ENCODE results near the gene C4B. TPM values are rescaled to one million over a fixed set of nuclear protein-coding genes. Genes with fewer than 3 reads are reported as not detected.

C4B gene
- total RNA-seq, 1 experiment from 2014 or later = 6.3 TPM

DNA sequence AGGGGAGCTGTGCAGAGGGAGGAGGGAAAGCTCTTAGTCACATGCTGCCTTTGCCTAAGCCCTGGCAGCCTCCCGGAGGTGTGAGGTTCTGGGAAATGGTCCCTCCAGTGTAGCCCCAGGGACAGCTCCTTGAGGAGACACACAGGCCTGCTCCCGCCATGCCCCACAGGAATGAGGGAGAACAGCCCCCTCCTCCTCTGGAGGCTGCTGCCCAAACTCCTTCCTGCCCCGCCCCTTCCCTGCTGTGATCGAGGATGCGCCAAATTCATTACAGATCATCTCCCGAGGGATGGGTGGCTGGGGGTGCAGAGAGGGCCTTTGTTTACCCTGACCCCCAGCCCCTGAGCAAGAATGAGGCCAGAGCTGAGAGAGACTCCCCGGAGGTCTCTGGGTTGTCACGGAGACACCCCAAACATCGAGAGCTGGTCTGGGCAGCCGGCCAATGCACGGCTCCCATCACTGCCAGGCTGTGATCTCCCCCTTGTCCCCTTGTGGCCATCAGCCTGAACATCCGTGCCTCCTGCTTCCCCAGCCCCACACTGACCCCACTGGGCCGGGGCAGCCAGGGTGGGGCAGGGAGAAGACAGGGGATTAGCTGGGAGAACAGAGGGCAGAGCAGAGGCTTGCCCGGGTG lies 32.0 kb downstream of the C4B start:
- Histone ChIP-seq H3K4me2 (ENCODE audit: low read length) (peak overlapping the region; percentile 67), H4K20me1 (ENCODE audit: insufficient read depth) (no peaks in the 10 kb centered on the region), H3K9me3 (ENCODE audit: control insufficient read depth in 1 of 2, insufficient read depth in 1 of 2, low read depth in 1 of 2, low read length in 2 of 2) (no peaks in the 10 kb centered on the region), H3K9ac (ENCODE audit: low read length) (peak overlapping the region; percentile 28; the same call in 1 of the 2 replicates), H3K9me2 (ENCODE audit: insufficient read depth) (no peaks in the 10 kb centered on the region), H3K36me3 (ENCODE audit: control insufficient read depth in 1 of 2, insufficient read depth in 2 of 2, low read length in 2 of 2) (no peaks in the 10 kb centered on the region), H3K79me2 (ENCODE audit: insufficient read depth, low read length) (no peaks in the 10 kb centered on the region), H2AFZ (ENCODE audit: low read depth, low read length, poor library complexity, severe bottlenecking) (no peak overlapping the region), H3K4me3 (replicated peaks in 1 of 2; ENCODE audit: low read depth in 1 of 2, low read length in 2 of 2) (peak overlapping the region in 1 of 2 experiments; percentile 16; a peak in 1 of 4 replicates), H3K4me1 (ENCODE audit: control insufficient read depth in 1 of 2, insufficient read depth in 2 of 2, low read length in 2 of 2) (peaks cover 9 to 27% of the 10 kb centered on the region in 2 experiments), H3K27ac (ENCODE audit: low read depth, low read length) (no peak overlapping the region), H3K27me3 (ENCODE audit: insufficient read depth, low read length) (no peaks in the 10 kb centered on the region)
- TF ChIP-seq SP1 (IDR thresholded peaks at IDR 0.05; ENCODE audit: low read depth) (no peak), ZFX (IDR thresholded peaks at IDR 0.05) (no peak)
- intact Hi-C loops (cut with micrococcal nuclease) = no loop called here
- RAD21 ChIA-PET (ENCODE audit: low non-redundant PET in 1 of 2, low total read pairs in 2 of 2, uncharacterized antibody in 2 of 2, unreplicated experiment in 2 of 2) = no interaction called here
- POLR2A ChIA-PET = no interaction called here
- ATAC-seq (peak; percentile 26; the same call in 1 of the 2 replicates), DNase-seq (ENCODE audit: low read depth, low spot score) (no peak)
- BruUV-seq (replicated peaks) = no TSS peak
- CTCF ChIA-PET = no interaction called here

DNA sequence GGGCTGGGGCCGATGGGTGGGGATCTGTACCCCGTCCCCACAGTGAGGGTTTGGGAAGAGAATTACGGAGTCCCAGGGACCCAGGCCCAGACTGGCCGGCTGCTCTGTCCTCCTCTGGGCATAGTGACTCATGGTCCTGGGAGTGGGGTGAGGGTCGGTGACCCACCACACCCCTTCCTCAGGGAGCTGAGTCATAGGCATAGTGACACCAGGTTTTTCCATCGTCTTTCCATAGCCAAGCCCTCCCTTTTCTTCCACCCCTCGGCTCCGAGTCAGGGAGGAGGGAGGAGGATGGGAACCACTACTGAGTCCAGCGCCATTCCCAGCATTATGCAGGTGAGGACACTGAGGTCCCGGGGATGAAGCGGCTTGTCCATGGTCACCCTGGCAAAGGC lies 32.5 kb downstream of the C4B start:
- Histone ChIP-seq H3K9me3 (ENCODE audit: control insufficient read depth in 1 of 2, insufficient read depth in 1 of 2, low read depth in 1 of 2, low read length in 2 of 2) (no peaks in the 10 kb centered on the region), H3K9me2 (ENCODE audit: insufficient read depth) (no peaks in the 10 kb centered on the region), H3K4me2 (ENCODE audit: low read length) (peak overlapping the region; percentile 67), H3K79me2 (ENCODE audit: insufficient read depth, low read length) (no peaks in the 10 kb centered on the region), H4K20me1 (ENCODE audit: insufficient read depth) (no peaks in the 10 kb centered on the region), H3K27me3 (ENCODE audit: insufficient read depth, low read length) (no peaks in the 10 kb centered on the region), H3K27ac (ENCODE audit: low read depth, low read length) (no peak overlapping the region), H3K36me3 (ENCODE audit: control insufficient read depth in 1 of 2, insufficient read depth in 2 of 2, low read length in 2 of 2) (no peaks in the 10 kb centered on the region), H3K4me1 (ENCODE audit: control insufficient read depth in 1 of 2, insufficient read depth in 2 of 2, low read length in 2 of 2) (peaks cover 9 to 27% of the 10 kb centered on the region in 2 experiments), H2AFZ (ENCODE audit: low read depth, low read length, poor library complexity, severe bottlenecking) (no peak overlapping the region), H3K9ac (ENCODE audit: low read length) (peak overlapping the region; percentile 28; the same call in 1 of the 2 replicates), H3K4me3 (replicated peaks in 1 of 2; ENCODE audit: low read depth in 1 of 2, low read length in 2 of 2) (peak overlapping the region in 1 of 2 experiments; percentile 16; a peak in 2 of 4 replicates)
- ATAC-seq (peak; percentile 10; the same call in 1 of the 2 replicates), DNase-seq (ENCODE audit: low read depth, low spot score) (peak; percentile 21)
- ChIA-PET RAD21 (ENCODE audit: low non-redundant PET in 1 of 2, low total read pairs in 2 of 2, uncharacterized antibody in 2 of 2, unreplicated experiment in 2 of 2) (no interaction called here), CTCF (no interaction called here), POLR2A (no interaction called here)
- no peak; the same call in 1 of the 2 replicates for TF ChIP-seq SP1 (IDR thresholded peaks at IDR 0.05; ENCODE audit: low read depth)
- TF ChIP-seq, protein P1, sequence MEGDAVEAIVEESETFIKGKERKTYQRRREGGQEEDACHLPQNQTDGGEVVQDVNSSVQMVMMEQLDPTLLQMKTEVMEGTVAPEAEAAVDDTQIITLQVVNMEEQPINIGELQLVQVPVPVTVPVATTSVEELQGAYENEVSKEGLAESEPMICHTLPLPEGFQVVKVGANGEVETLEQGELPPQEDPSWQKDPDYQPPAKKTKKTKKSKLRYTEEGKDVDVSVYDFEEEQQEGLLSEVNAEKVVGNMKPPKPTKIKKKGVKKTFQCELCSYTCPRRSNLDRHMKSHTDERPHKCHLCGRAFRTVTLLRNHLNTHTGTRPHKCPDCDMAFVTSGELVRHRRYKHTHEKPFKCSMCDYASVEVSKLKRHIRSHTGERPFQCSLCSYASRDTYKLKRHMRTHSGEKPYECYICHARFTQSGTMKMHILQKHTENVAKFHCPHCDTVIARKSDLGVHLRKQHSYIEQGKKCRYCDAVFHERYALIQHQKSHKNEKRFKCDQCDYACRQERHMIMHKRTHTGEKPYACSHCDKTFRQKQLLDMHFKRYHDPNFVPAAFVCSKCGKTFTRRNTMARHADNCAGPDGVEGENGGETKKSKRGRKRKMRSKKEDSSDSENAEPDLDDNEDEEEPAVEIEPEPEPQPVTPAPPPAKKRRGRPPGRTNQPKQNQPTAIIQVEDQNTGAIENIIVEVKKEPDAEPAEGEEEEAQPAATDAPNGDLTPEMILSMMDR (IDR thresholded peaks at IDR 0.05 in 2 of 3, conservative IDR thresholded peaks at IDR 0.05 in 1 of 3; ENCODE audit: borderline replicate concordance in 1 of 3, insufficient read depth in 1 of 3, low read depth in 2 of 3, low read length in 2 of 3) = no peak
- TF ChIP-seq CBX3 (IDR thresholded peaks at IDR 0.05; ENCODE audit: low read depth) = no peak
- TF ChIP-seq FOSL1 (IDR thresholded peaks at IDR 0.05; ENCODE audit: low read depth) = no peak; the same call in none of the 2 replicates
- TF ChIP-seq SRF (IDR thresholded peaks at IDR 0.05; ENCODE audit: low read depth) = no peak
- TF ChIP-seq ELF1 (IDR thresholded peaks at IDR 0.05; ENCODE audit: borderline replicate concordance, low read depth) = no peak
- TF ChIP-seq, protein P2, sequence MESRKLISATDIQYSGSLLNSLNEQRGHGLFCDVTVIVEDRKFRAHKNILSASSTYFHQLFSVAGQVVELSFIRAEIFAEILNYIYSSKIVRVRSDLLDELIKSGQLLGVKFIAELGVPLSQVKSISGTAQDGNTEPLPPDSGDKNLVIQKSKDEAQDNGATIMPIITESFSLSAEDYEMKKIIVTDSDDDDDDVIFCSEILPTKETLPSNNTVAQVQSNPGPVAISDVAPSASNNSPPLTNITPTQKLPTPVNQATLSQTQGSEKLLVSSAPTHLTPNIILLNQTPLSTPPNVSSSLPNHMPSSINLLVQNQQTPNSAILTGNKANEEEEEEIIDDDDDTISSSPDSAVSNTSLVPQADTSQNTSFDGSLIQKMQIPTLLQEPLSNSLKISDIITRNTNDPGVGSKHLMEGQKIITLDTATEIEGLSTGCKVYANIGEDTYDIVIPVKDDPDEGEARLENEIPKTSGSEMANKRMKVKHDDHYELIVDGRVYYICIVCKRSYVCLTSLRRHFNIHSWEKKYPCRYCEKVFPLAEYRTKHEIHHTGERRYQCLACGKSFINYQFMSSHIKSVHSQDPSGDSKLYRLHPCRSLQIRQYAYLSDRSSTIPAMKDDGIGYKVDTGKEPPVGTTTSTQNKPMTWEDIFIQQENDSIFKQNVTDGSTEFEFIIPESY (IDR thresholded peaks at IDR 0.05; ENCODE audit: extremely low read depth, insufficient replicate concordance, low read length) = no peak
- TF ChIP-seq, protein P3, sequence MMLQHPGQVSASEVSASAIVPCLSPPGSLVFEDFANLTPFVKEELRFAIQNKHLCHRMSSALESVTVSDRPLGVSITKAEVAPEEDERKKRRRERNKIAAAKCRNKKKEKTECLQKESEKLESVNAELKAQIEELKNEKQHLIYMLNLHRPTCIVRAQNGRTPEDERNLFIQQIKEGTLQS (IDR thresholded peaks at IDR 0.05) = no peak
- no peak for TF ChIP-seq EGR1 (IDR thresholded peaks at IDR 0.05; ENCODE audit: low read depth)
- no peak for TF ChIP-seq CEBPB (IDR thresholded peaks at IDR 0.05; ENCODE audit: low read depth)
- TF ChIP-seq RAD21 (IDR thresholded peaks at IDR 0.05; ENCODE audit: low read depth) = no peak
- no TSS peak for BruUV-seq (replicated peaks)
- intact Hi-C loops (cut with micrococcal nuclease) = no loop called here

Data from HCT116 (cell line).